Endothelial cell (in vitro differentiated cells): Measurements from ENCODE around the gene TTC34. TPM values are rescaled to one million over a fixed set of nuclear protein-coding genes. Genes with fewer than 3 reads are reported as not detected.

Experiments used
- DNase-seq: peaks from one replicate; pipeline ENCODE4 v3.0.0; 2021; ENCODE audit warnings: low spot score
- H3K27ac Mint-ChIP-seq: one replicate; pipeline ENCODE4 v1.8.0; 2021; ENCODE audit warnings: mixed read lengths, inconsistent platforms; ENCODE audit not compliant: unreplicated experiment
- H3K27me3 Mint-ChIP-seq: one replicate; pipeline ENCODE4 v1.8.0; 2021; ENCODE audit warnings: mild to moderate bottlenecking, moderate library complexity, mixed read lengths, inconsistent platforms; ENCODE audit not compliant: unreplicated experiment
- H3K36me3 Mint-ChIP-seq: one replicate; pipeline ENCODE4 v1.8.0; 2021; ENCODE audit warnings: mild to moderate bottlenecking, low read depth, mixed read lengths, inconsistent platforms; ENCODE audit not compliant: unreplicated experiment
- H3K4me1 Mint-ChIP-seq: one replicate; pipeline ENCODE4 v1.8.0; 2021; ENCODE audit warnings: mild to moderate bottlenecking, mixed read lengths, inconsistent platforms; ENCODE audit not compliant: unreplicated experiment
- H3K4me3 Mint-ChIP-seq: one replicate; pipeline ENCODE4 v1.8.0; 2021; ENCODE audit warnings: mild to moderate bottlenecking, mixed read lengths, inconsistent platforms; ENCODE audit not compliant: unreplicated experiment
- H3K9me3 Mint-ChIP-seq: one replicate; pipeline ENCODE4 v1.8.0; 2021; ENCODE audit warnings: mixed read lengths, inconsistent platforms; ENCODE audit not compliant: unreplicated experiment
- CTCF ChIP-seq: fragments of 200-600 bp; sonication (generic); IDR thresholded peaks from one replicate; pipeline ENCODE4 v1.5.0; 2021; ENCODE audit warnings: antibody characterized with exemption; ENCODE audit not compliant: unreplicated experiment
- total RNA-seq: library from RNA; stranded (reverse); fragmentation: NEBNext Ultra II Directional; extraction: Animal tissue kit (Norgen Biotek cat#: 25700); gene quantifications from one replicate; pipeline ENCODE4 v1.2.1, GENCODE V29; 2021; ENCODE audit not compliant: unreplicated experiment

TTC34 gene
- total RNA-seq, 1 donor from 2014 or later: 0.82 TPM

DNA sequence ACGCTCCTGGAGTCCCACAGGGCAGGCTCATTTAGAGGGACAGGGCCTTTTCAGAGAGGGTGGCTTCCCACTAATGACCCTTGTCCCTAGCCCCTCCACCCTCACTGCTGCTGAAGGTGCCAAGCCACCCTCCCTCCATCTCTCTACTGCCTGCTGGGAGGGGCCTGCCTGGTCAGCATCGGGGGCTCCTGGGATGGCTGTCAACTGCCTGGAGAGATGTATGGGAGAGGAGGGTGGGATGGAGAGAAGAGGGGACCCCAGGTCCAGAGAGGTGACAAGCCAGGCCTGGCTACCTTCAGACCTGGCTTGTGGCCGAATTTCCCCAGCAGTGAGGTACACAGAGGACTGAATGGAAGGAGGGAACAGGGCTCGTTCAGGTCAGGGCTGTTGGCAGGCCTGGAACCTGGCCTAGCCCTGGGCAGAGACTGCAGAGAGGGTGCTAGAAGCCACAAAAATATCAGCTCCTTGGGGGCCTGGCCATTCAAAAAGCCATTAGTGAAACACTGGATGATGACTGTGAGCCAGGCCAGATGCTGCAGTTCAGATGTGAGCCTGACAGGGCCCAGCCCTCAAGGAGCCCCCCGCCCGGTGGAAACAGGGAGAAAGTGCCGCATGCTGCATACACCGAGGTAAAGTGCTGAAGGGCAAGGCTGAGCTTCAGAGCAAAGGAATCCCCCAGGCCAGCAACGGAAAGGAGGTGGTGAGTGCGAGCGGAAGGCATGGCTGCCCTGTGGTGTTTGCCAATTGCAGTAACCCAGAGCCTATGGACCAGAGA, 188.7 kb downstream of the TTC34 start:
- no peak for TF ChIP-seq CTCF
- peaks cover 8% of the 10 kb centered on the region for H3K27me3 Mint-ChIP-seq
- no peaks in the 10 kb centered on the region for H3K36me3 Mint-ChIP-seq
- no peaks in the 10 kb centered on the region for H3K9me3 Mint-ChIP-seq
- no peaks in the 10 kb centered on the region for H3K4me1 Mint-ChIP-seq
- H3K27ac Mint-ChIP-seq: no peak overlapping the region
- DNase-seq: no peak
- H3K4me3 Mint-ChIP-seq: no peak overlapping the region

- no peaks in the 10 kb centered on the region for H3K9me3 Mint-ChIP-seq
- H3K4me3 Mint-ChIP-seq: no peak overlapping the region
- H3K27me3 Mint-ChIP-seq: peaks cover 8% of the 10 kb centered on the region
These were observed 189.7 kb downstream of the TTC34 start for GRCh38 chr1:2611621-2612437.

DNA sequence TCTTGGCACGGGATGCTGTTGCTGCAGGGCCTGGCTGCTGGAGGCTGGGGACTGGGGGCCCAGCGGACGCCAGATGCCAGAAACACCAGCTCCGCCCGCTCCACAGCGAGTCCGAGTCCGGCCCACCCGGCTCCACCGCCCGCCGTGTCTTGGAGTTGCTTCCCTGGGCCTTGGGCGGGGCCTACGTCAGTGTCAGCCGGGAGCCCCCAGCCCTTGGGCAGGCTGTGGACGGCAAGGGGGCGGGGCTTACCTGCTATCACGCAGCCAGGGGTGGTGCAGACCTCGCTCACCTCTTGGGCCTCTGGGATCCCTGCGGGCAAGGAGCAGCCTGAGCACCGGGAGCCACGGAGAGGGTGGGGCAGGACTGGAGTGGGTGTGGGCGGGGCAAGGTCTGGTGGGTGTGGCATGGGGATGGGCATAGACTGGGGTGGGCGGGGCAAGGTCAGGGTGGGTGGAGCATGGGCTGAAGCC, 190.4 kb downstream of the TTC34 start:
- Mint-ChIP-seq H3K4me1 (no peaks in the 10 kb centered on the region), H3K36me3 (no peaks in the 10 kb centered on the region), H3K27ac (no peak overlapping the region)

More at GRCh38 chr1:2611621-2612437, 189.7 kb downstream of the TTC34 start:
- no peak overlapping the region for H3K27ac Mint-ChIP-seq
- TF ChIP-seq CTCF: no peak
- peak; percentile 2 for DNase-seq
- no peaks in the 10 kb centered on the region for H3K4me1 Mint-ChIP-seq
- H3K36me3 Mint-ChIP-seq: no peaks in the 10 kb centered on the region

DNA sequence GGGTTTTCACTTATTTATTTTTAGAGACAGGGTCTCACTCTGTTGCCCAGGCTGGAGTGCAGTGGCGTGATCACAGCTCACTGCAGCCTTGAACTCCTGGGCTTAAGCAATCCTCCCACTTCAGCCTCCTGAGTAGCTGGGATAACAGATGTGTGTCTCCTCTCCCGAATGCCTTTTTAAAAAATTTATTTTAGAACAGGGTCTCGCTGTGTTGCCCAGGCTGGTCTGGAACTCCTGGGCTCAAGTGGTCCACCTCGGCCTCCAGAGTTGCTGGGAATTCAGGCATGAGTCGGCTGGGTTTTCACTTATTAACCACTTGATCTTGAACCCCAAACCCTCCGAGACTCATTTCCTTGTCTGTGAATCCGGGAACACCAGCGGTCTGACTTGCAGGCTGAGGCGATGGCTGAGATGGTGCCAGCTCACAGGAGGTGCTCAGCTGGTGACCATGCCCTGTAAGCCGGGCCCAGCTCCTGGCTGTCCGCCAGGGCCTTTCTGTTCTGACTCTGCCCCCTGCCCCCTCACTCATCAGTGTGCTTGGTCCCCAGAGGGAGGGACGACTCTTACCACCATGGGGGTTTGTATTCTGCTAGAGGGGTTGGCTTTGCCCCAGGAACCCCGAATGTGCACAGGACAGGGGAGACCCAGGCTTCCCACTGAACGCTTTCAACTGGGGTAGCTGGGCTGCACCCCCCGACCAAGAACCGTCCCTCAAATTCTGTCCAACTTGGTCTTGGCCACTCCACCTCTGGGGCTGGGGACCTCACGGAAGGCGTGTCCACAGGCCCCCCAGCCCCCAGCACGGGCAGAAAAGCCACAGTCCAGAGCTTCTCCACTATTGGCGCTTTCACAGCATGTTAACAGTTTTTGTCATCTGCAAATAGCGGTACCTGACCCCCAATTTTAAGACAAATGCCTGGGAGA, 191.2 kb downstream of the TTC34 start:
- H3K36me3 Mint-ChIP-seq: no peaks in the 10 kb centered on the region
- DNase-seq: peak; percentile 2
- no peak overlapping the region for H3K4me3 Mint-ChIP-seq
- no peak for TF ChIP-seq CTCF
- peaks cover 8% of the 10 kb centered on the region for H3K27me3 Mint-ChIP-seq
- H3K4me1 Mint-ChIP-seq: no peaks in the 10 kb centered on the region
- H3K27ac Mint-ChIP-seq: no peak overlapping the region
- H3K9me3 Mint-ChIP-seq: no peaks in the 10 kb centered on the region

More for the DNA sequence above, 190.4 kb downstream of the TTC34 start:
- TF ChIP-seq CTCF: no peak
- DNase-seq: peak; percentile 38
- Mint-ChIP-seq H3K4me3 (no peak overlapping the region), H3K9me3 (no peaks in the 10 kb centered on the region), H3K27me3 (peaks cover 8% of the 10 kb centered on the region)
